Nephron progenitor cell (in vitro differentiated cells): ENCODE data around the gene ZNF74.
A peak's percentile ranks its signal among the peaks of the same experiment; 100 is the strongest.
"Not testable (repeated sequence)": the region's sequence is repeated elsewhere in the genome, so short reads cannot be mapped to it uniquely, and the experiment has no call there.

Experiments used
- DNase-seq: peaks from one replicate; pipeline ENCODE4 v3.0.0; 2021
- H3K27ac Mint-ChIP-seq: 2 replicates; pipeline ENCODE4 v1.8.0; 2021; ENCODE audit warnings: mild to moderate bottlenecking, moderate library complexity, mixed read lengths
- H3K27me3 Mint-ChIP-seq: 2 replicates; pipeline ENCODE4 v1.8.0; 2021; ENCODE audit warnings: mild to moderate bottlenecking, low read depth, mixed read lengths; ENCODE audit not compliant: poor library complexity
- H3K36me3 Mint-ChIP-seq: 2 replicates; pipeline ENCODE4 v1.8.0; 2021; ENCODE audit warnings: low read depth, mixed read lengths
- H3K4me1 Mint-ChIP-seq: 2 replicates; pipeline ENCODE4 v1.8.0; 2021; ENCODE audit warnings: mixed read lengths
- H3K4me3 Mint-ChIP-seq: 2 replicates; pipeline ENCODE4 v1.8.0; 2021; ENCODE audit warnings: mild to moderate bottlenecking, moderate library complexity, mixed read lengths
- H3K9me3 Mint-ChIP-seq: 2 replicates; pipeline ENCODE4 v1.8.0; 2021; ENCODE audit warnings: mild to moderate bottlenecking, moderate library complexity, mixed read lengths
- TF ChIP-seq, protein P1 (sequence below): fragments of 200-600 bp; sonication (generic); IDR thresholded peaks from 2 replicates; pipeline ENCODE4 v1.5.0; 2021; ENCODE audit warnings: antibody characterized with exemption

ZNF74 gene

DNA sequence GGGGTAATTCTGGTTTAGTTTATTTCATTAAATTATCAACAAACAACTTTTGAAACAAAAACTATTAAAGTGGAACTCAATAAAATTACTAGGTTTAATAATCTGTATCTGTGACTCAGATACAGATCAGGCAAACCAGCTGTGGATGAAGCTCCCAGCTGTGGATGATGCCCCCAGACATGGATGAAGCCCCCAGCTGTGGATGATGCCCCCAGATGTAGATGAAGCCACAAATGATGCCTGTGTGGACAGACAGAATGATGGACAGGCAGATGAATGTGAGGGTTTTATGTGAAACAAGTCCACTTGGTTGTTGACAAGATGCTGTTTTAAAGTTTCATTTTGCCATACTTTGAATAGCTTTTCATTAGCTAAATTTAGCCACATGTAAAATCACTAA lies 5.8 kb upstream of the ZNF74 start:
- DNase-seq, result no peak
- peaks cover 11% of the 10 kb centered on the region for H3K9me3 Mint-ChIP-seq
- H3K4me1 Mint-ChIP-seq, result no peaks in the 10 kb centered on the region
- H3K36me3 Mint-ChIP-seq, result no peaks in the 10 kb centered on the region
- H3K4me3 Mint-ChIP-seq, result no peak overlapping the region
- TF ChIP-seq, protein P1, sequence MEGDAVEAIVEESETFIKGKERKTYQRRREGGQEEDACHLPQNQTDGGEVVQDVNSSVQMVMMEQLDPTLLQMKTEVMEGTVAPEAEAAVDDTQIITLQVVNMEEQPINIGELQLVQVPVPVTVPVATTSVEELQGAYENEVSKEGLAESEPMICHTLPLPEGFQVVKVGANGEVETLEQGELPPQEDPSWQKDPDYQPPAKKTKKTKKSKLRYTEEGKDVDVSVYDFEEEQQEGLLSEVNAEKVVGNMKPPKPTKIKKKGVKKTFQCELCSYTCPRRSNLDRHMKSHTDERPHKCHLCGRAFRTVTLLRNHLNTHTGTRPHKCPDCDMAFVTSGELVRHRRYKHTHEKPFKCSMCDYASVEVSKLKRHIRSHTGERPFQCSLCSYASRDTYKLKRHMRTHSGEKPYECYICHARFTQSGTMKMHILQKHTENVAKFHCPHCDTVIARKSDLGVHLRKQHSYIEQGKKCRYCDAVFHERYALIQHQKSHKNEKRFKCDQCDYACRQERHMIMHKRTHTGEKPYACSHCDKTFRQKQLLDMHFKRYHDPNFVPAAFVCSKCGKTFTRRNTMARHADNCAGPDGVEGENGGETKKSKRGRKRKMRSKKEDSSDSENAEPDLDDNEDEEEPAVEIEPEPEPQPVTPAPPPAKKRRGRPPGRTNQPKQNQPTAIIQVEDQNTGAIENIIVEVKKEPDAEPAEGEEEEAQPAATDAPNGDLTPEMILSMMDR, result no peak
- no peak overlapping the region for H3K27ac Mint-ChIP-seq
- peaks cover 37% of the 10 kb centered on the region for H3K27me3 Mint-ChIP-seq

DNA sequence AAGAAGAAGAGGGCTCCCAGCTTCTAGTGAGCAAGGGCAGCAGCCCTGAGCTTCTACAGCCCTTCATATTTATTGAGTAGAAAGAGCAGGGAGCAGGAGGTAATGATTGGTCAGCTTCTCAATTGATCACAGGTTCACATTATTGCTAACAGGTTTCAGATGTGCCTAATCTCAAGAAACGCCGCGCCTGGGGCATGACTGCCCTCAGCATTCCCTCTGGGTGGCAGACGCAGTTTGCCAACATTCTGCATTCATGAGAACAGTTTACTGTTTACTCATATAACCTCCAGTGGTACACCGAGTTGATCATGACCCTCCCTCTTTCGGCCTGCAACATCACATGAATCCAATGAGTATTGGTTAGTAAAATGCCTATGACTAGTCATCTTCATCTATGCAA lies 4.7 kb upstream of the ZNF74 start:
- TF ChIP-seq, protein P1, result no peak
- Mint-ChIP-seq H3K4me1 (peaks cover 5% of the 10 kb centered on the region), H3K36me3 (no peaks in the 10 kb centered on the region), H3K9me3 (peaks cover 11% of the 10 kb centered on the region), H3K27ac (no peak overlapping the region), H3K27me3 (peaks cover 36% of the 10 kb centered on the region), H3K4me3 (no peak overlapping the region)
- no peak for DNase-seq

DNA sequence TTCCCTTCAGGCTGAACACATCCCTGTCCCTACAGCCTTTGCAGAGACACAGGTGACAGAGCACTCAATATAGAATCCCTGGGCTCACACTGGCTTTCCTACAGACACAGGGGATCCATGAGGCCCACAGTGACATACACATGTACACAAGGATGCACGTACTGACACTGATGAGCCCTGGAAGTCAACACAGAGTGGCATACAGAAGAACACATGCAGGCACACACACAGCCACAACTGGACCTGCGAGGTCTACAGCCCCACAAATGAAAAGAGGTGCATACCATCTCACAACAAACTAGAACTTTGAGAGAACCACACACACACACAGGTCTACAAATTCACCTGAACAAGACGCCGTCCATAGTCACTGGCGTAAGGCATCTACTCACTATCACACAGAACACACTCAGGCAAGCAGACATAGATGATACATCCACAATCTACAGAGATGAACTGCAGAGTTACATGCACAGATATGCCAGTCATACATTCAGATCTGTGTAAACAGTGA lies 3.5 kb upstream of the ZNF74 start:
- H3K27ac Mint-ChIP-seq, result no peak overlapping the region
- H3K4me1 Mint-ChIP-seq, result peaks cover 17% of the 10 kb centered on the region
- peaks cover 33% of the 10 kb centered on the region for H3K27me3 Mint-ChIP-seq
- no peak overlapping the region for H3K4me3 Mint-ChIP-seq
- no peaks in the 10 kb centered on the region for H3K36me3 Mint-ChIP-seq
- TF ChIP-seq, protein P1, result no peak
- no peak for DNase-seq
- H3K9me3 Mint-ChIP-seq, result peaks cover 11% of the 10 kb centered on the region

DNA sequence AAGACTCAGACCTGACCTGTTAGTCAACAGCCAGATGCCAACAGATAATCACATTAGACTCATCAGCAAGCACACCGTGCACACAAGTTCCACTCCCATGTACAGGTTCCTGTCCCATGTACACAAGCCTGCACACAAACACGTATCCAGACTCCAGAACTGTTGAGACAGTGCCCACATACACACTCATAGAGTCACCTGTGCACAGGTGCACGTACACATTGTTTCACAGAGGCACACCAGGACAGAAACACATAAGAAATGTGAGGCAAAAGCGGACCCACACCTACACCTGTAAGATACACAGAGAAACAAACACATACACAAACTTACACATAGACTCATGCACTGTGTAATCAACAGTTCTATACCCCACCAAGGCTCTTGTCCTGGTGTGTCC lies 2.7 kb upstream of the ZNF74 start:
- DNase-seq, result no peak
- H3K27me3 Mint-ChIP-seq, result peaks cover 33% of the 10 kb centered on the region
- TF ChIP-seq, protein P1, result no peak
- H3K4me1 Mint-ChIP-seq, result peaks cover 25% of the 10 kb centered on the region
- no peak overlapping the region for H3K27ac Mint-ChIP-seq
- peaks cover 11% of the 10 kb centered on the region for H3K9me3 Mint-ChIP-seq
- H3K36me3 Mint-ChIP-seq, result no peaks in the 10 kb centered on the region
- H3K4me3 Mint-ChIP-seq, result no peak overlapping the region

DNA sequence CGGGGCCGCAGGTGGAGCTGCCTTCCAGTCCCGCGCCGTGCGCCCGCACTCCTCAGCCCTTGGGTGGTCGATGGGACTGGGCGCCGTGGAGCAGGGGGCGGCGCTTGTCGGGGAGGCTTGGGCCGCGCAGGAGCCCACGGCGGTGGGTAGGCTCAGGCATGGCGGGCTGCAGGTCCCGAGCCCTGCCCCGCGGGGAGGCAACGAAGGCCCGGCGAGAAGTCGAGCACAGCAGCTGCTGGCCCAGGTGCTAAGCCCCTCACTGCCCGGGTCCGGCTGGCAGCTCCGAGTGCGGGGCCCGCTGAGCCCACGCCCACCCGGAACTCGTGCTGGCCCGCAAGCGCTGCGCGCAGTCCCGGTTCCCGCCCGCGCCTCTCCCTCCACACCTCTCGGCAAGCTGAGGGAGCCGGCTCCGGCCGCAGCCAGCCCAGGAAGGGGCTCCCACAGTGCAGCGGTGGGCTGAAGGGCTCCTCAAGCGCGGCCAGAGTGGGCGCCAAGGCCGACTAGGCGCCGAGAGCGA lies 1.5 kb upstream of the ZNF74 start:
- Mint-ChIP-seq H3K4me1 (peaks cover 37% of the 10 kb centered on the region), H3K36me3 (peaks cover 10% of the 10 kb centered on the region), H3K9me3 (peaks cover 11% of the 10 kb centered on the region), H3K27me3 (peaks cover 29% of the 10 kb centered on the region)
- H3K27ac Mint-ChIP-seq, H3K4me3 Mint-ChIP-seq, DNase-seq: not testable (repeated sequence)

DNA sequence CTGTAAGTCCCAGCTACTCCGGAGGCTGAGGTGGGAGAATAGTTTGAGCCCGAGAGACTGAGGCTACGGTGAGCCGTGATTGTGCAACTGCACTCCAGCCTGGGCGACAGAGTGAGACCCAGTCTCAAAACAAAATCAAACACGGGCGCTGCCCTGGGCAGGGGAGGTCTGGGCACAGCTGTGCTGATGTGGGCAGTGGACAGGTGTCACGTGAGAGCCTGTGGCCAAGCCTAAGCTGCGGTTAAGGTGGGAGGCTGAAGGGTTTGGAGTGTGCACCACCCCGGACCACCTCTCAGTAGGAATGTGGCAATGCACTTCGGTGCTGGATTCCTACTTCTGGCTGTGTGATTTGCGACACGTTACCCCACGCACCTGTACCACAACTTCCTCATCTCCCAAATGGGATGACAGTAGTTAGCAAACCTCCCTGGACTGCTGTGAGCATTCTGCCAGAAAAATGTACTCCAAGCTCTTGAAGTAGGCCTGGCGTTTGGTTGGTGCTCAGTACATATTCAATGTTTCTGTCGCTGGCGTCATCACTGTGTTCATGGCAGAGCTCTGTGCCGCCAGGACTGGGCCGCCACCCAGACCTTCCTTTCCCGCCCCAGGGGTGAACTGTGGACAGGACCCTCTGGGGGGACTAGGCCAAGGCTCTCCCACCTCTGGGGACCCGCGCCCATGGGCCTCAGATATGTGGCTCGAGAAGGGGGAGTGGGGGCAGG lies 807 bp upstream of the ZNF74 start:
- Mint-ChIP-seq H3K9me3 (peaks cover 7% of the 10 kb centered on the region), H3K27ac (no peak overlapping the region), H3K27me3 (peaks cover 27% of the 10 kb centered on the region), H3K36me3 (peaks cover 14% of the 10 kb centered on the region), H3K4me1 (peaks cover 40% of the 10 kb centered on the region), H3K4me3 (peak overlapping the region; percentile 85)
- TF ChIP-seq, protein P1, result no peak
- DNase-seq, result no peak
